IPS-20b (cell line): Measurements from ENCODE around the gene OR5L2.
"Not testable (repeated sequence)": the region's sequence is repeated elsewhere in the genome, so short reads cannot be mapped to it uniquely, and the experiment has no call there.

ENCODE experiments used
- H3K27ac ChIP-seq: one replicate; pipeline ENCODE4 v1.5.1; 2013; ENCODE audit warnings: low read length
- H3K27me3 ChIP-seq: 2 replicates; pipeline ENCODE4 v1.6.1; 2013; ENCODE audit warnings: mild to moderate bottlenecking, low read length, inconsistent platforms; ENCODE audit not compliant: insufficient read depth
- H3K36me3 ChIP-seq: 2 replicates; pipeline ENCODE4 v1.6.1; 2013; ENCODE audit warnings: low read depth, mild to moderate bottlenecking, inconsistent platforms, low read length, moderate library complexity; ENCODE audit not compliant: insufficient read depth
- H3K4me1 ChIP-seq: 2 replicates; pipeline ENCODE4 v1.6.1; 2013; ENCODE audit warnings: mild to moderate bottlenecking, control low read depth, inconsistent platforms, low read length, moderate library complexity; ENCODE audit not compliant: insufficient read depth
- H3K4me3 ChIP-seq: 2 replicates; pipeline ENCODE4 v1.5.1; 2013; ENCODE audit warnings: mild to moderate bottlenecking, low read length, inconsistent platforms
- H3K9ac ChIP-seq: 2 replicates; pipeline ENCODE4 v1.6.1; 2013; ENCODE audit warnings: low read depth, mild to moderate bottlenecking, inconsistent platforms, low read length, moderate library complexity
- H3K9me3 ChIP-seq: 2 replicates; pipeline ENCODE4 v1.6.1; 2013; ENCODE audit warnings: mild to moderate bottlenecking, low read depth, low read length, inconsistent platforms; ENCODE audit not compliant: insufficient read depth

The OR5L2 gene

GRCh38 chr11:55867354-55867753 lies 40.3 kb downstream of the OR5L2 start:
- H3K4me1 ChIP-seq, H3K9ac ChIP-seq, H3K27ac ChIP-seq: not testable (repeated sequence)

GRCh38 chr11:55872731-55873130 lies 45.7 kb downstream of the OR5L2 start:
- not testable (repeated sequence) for H3K36me3 ChIP-seq, H3K4me1 ChIP-seq, H3K27me3 ChIP-seq, H3K4me3 ChIP-seq, H3K9ac ChIP-seq, H3K27ac ChIP-seq, H3K9me3 ChIP-seq

More at GRCh38 chr11:55867354-55867753, 40.3 kb downstream of the OR5L2 start:
- H3K27me3 ChIP-seq, H3K4me3 ChIP-seq, H3K36me3 ChIP-seq: not testable (repeated sequence)
- H3K9me3 ChIP-seq, result peaks cover 23% of the 10 kb centered on the region

- not testable (repeated sequence) for H3K27ac ChIP-seq, H3K9ac ChIP-seq, H3K4me1 ChIP-seq, H3K4me3 ChIP-seq, H3K36me3 ChIP-seq, H3K9me3 ChIP-seq, H3K27me3 ChIP-seq
Observed at GRCh38 chr11:55873146-55873545, 46.1 kb downstream of the OR5L2 start.
